Measurements from ENCODE around the gene SEMA6A. TPM values are rescaled to one million over a fixed set of nuclear protein-coding genes. Genes with fewer than 3 reads are reported as not detected.
A peak's percentile ranks its signal among the peaks of the same experiment; 100 is the strongest.

Gene SEMA6A
- total and polyA plus RNA-seq, 9 of the 15 experiments (the other 6 are each of a cell fraction or from before 2014, with no cell fraction given): 0.04 to 0.42 (median 0.18) TPM; not detected in 5

DNA sequence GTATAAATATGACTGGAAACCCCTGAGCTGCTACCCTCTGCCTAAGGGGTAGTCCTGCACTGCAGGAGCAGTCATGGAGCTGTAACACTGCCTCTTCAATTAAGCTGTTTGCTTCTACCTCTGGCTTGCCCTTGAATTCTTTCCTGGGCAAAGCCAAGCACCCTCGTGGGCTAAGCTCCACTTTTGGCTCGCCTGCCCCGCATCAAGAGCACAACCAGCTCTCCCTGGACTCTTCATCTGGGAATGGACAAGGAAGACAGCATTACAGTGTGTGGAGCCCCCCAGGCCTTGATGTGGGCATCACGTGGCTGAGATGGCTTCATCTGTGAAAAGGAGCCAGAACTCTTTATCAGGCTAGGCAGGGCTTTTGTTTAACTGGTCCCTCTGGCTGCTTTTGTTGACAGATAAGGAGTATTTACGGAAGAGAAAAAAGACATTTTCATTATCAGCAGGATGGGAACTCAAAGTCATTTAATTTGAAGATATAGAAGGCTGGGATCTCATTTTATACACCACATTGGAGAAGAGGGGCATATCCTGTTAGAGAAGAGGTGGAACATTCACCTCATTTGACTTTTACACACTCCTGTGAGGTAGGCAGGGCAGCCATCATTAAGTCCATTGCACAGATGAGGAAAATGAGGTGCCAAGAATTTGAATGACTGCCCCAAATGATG is 137.8 kb downstream of the SEMA6A start (continued):
- TF ChIP-seq, protein P1, sequence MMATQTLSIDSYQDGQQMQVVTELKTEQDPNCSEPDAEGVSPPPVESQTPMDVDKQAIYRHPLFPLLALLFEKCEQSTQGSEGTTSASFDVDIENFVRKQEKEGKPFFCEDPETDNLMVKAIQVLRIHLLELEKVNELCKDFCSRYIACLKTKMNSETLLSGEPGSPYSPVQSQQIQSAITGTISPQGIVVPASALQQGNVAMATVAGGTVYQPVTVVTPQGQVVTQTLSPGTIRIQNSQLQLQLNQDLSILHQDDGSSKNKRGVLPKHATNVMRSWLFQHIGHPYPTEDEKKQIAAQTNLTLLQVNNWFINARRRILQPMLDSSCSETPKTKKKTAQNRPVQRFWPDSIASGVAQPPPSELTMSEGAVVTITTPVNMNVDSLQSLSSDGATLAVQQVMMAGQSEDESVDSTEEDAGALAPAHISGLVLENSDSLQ (IDR thresholded peaks at IDR 0.05): no peak
- TF ChIP-seq ZNF445 (CRISPR knock-in tag; IDR thresholded peaks at IDR 0.05; ENCODE audit: low read depth): no peak
- TF ChIP-seq, protein P2, sequence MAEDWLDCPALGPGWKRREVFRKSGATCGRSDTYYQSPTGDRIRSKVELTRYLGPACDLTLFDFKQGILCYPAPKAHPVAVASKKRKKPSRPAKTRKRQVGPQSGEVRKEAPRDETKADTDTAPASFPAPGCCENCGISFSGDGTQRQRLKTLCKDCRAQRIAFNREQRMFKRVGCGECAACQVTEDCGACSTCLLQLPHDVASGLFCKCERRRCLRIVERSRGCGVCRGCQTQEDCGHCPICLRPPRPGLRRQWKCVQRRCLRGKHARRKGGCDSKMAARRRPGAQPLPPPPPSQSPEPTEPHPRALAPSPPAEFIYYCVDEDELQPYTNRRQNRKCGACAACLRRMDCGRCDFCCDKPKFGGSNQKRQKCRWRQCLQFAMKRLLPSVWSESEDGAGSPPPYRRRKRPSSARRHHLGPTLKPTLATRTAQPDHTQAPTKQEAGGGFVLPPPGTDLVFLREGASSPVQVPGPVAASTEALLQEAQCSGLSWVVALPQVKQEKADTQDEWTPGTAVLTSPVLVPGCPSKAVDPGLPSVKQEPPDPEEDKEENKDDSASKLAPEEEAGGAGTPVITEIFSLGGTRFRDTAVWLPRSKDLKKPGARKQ (CRISPR knock-in tag; IDR thresholded peaks at IDR 0.05): no peak
- TF ChIP-seq SOX6 (IDR thresholded peaks at IDR 0.05): peak; percentile 60
- TF ChIP-seq YY1 (IDR thresholded peaks at IDR 0.05; ENCODE audit: borderline replicate concordance in 1 of 3, control insufficient read depth in 1 of 3, extremely low read depth in 1 of 3, insufficient read depth in 3 of 3, insufficient read length in 1 of 3, insufficient replicate concordance in 2 of 3, low read depth in 1 of 3, low read length in 2 of 3): no peak
- TF ChIP-seq PPARD (CRISPR knock-in tag; IDR thresholded peaks at IDR 0.05): no peak
- TF ChIP-seq DIDO1 (tag; IDR thresholded peaks at IDR 0.05; ENCODE audit: low read depth): no peak
- TF ChIP-seq, protein P3, sequence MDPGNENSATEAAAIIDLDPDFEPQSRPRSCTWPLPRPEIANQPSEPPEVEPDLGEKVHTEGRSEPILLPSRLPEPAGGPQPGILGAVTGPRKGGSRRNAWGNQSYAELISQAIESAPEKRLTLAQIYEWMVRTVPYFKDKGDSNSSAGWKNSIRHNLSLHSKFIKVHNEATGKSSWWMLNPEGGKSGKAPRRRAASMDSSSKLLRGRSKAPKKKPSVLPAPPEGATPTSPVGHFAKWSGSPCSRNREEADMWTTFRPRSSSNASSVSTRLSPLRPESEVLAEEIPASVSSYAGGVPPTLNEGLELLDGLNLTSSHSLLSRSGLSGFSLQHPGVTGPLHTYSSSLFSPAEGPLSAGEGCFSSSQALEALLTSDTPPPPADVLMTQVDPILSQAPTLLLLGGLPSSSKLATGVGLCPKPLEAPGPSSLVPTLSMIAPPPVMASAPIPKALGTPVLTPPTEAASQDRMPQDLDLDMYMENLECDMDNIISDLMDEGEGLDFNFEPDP (CRISPR knock-in tag; IDR thresholded peaks at IDR 0.05): no peak
- TF ChIP-seq, protein P4, sequence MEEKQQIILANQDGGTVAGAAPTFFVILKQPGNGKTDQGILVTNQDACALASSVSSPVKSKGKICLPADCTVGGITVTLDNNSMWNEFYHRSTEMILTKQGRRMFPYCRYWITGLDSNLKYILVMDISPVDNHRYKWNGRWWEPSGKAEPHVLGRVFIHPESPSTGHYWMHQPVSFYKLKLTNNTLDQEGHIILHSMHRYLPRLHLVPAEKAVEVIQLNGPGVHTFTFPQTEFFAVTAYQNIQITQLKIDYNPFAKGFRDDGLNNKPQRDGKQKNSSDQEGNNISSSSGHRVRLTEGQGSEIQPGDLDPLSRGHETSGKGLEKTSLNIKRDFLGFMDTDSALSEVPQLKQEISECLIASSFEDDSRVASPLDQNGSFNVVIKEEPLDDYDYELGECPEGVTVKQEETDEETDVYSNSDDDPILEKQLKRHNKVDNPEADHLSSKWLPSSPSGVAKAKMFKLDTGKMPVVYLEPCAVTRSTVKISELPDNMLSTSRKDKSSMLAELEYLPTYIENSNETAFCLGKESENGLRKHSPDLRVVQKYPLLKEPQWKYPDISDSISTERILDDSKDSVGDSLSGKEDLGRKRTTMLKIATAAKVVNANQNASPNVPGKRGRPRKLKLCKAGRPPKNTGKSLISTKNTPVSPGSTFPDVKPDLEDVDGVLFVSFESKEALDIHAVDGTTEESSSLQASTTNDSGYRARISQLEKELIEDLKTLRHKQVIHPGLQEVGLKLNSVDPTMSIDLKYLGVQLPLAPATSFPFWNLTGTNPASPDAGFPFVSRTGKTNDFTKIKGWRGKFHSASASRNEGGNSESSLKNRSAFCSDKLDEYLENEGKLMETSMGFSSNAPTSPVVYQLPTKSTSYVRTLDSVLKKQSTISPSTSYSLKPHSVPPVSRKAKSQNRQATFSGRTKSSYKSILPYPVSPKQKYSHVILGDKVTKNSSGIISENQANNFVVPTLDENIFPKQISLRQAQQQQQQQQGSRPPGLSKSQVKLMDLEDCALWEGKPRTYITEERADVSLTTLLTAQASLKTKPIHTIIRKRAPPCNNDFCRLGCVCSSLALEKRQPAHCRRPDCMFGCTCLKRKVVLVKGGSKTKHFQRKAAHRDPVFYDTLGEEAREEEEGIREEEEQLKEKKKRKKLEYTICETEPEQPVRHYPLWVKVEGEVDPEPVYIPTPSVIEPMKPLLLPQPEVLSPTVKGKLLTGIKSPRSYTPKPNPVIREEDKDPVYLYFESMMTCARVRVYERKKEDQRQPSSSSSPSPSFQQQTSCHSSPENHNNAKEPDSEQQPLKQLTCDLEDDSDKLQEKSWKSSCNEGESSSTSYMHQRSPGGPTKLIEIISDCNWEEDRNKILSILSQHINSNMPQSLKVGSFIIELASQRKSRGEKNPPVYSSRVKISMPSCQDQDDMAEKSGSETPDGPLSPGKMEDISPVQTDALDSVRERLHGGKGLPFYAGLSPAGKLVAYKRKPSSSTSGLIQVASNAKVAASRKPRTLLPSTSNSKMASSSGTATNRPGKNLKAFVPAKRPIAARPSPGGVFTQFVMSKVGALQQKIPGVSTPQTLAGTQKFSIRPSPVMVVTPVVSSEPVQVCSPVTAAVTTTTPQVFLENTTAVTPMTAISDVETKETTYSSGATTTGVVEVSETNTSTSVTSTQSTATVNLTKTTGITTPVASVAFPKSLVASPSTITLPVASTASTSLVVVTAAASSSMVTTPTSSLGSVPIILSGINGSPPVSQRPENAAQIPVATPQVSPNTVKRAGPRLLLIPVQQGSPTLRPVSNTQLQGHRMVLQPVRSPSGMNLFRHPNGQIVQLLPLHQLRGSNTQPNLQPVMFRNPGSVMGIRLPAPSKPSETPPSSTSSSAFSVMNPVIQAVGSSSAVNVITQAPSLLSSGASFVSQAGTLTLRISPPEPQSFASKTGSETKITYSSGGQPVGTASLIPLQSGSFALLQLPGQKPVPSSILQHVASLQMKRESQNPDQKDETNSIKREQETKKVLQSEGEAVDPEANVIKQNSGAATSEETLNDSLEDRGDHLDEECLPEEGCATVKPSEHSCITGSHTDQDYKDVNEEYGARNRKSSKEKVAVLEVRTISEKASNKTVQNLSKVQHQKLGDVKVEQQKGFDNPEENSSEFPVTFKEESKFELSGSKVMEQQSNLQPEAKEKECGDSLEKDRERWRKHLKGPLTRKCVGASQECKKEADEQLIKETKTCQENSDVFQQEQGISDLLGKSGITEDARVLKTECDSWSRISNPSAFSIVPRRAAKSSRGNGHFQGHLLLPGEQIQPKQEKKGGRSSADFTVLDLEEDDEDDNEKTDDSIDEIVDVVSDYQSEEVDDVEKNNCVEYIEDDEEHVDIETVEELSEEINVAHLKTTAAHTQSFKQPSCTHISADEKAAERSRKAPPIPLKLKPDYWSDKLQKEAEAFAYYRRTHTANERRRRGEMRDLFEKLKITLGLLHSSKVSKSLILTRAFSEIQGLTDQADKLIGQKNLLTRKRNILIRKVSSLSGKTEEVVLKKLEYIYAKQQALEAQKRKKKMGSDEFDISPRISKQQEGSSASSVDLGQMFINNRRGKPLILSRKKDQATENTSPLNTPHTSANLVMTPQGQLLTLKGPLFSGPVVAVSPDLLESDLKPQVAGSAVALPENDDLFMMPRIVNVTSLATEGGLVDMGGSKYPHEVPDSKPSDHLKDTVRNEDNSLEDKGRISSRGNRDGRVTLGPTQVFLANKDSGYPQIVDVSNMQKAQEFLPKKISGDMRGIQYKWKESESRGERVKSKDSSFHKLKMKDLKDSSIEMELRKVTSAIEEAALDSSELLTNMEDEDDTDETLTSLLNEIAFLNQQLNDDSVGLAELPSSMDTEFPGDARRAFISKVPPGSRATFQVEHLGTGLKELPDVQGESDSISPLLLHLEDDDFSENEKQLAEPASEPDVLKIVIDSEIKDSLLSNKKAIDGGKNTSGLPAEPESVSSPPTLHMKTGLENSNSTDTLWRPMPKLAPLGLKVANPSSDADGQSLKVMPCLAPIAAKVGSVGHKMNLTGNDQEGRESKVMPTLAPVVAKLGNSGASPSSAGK (IDR thresholded peaks at IDR 0.05): no peak

Data from K562 (cell line).